ENCODE results near the gene MAX.

GRCh38 chr14:65057695-65058094 lies 44.6 kb downstream of the MAX start:
- TF ChIP-seq POLR2AphosphoS5 (IDR thresholded peaks at IDR 0.05) (no peak), CTCF (IDR thresholded peaks at IDR 0.05) (no peak)
